ENCODE results near the gene CHRNA4.

DNA sequence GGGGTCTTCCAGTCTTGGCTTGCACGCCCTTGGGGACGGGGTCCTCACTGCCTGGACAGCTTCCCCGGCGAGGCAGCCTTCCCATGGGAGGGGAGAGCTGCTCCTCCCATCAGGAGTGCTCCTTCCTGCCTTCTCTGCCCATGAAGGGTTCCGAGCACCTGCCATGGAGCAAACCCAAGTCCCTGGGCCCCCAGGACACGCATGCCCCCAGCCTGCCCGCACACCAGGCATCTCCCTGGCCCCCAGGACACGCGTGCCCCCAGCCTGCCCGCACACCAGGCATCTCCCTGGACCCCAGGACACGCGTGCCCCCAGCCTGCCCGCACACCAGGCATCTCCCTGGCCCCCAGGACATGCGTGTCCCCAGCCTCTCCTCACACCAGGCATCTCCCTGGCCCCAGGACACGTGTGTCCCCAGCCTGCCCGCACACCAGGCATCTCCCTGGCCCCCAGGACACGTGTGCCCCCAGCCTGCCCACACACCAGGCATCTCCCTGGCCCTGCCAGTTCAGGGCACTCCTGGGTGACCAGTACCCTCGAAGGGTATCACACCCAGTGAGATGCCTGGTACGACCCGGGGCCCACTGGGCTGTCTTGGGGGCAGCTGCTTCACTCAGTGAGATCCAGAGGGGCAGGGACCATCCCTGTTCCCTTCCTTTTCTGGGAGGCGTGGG, 46.4 kb downstream of the CHRNA4 start:
- TF ChIP-seq, protein P1, sequence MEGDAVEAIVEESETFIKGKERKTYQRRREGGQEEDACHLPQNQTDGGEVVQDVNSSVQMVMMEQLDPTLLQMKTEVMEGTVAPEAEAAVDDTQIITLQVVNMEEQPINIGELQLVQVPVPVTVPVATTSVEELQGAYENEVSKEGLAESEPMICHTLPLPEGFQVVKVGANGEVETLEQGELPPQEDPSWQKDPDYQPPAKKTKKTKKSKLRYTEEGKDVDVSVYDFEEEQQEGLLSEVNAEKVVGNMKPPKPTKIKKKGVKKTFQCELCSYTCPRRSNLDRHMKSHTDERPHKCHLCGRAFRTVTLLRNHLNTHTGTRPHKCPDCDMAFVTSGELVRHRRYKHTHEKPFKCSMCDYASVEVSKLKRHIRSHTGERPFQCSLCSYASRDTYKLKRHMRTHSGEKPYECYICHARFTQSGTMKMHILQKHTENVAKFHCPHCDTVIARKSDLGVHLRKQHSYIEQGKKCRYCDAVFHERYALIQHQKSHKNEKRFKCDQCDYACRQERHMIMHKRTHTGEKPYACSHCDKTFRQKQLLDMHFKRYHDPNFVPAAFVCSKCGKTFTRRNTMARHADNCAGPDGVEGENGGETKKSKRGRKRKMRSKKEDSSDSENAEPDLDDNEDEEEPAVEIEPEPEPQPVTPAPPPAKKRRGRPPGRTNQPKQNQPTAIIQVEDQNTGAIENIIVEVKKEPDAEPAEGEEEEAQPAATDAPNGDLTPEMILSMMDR (IDR thresholded peaks at IDR 0.05; ENCODE audit: low read depth, low read length) = no peak
- no peak for TF ChIP-seq POLR2A (IDR thresholded peaks at IDR 0.05; ENCODE audit: extremely low read depth, insufficient read length)
- TF ChIP-seq MAX (IDR thresholded peaks at IDR 0.05; ENCODE audit: low read depth, low read length) = no peak
- no peak for TF ChIP-seq MYC (IDR thresholded peaks at IDR 0.05; ENCODE audit: low read depth, low read length)
